NCI-H1436 (cell line): ENCODE measurements around the gene G3BP2.
A peak's percentile ranks its signal among the peaks of the same experiment; 100 is the strongest.

ENCODE experiments used
- DNase-seq: peaks from one replicate; lab custom pipeline; 2025; lab: John Stamatoyannopoulos, UW

Gene G3BP2

DNA sequence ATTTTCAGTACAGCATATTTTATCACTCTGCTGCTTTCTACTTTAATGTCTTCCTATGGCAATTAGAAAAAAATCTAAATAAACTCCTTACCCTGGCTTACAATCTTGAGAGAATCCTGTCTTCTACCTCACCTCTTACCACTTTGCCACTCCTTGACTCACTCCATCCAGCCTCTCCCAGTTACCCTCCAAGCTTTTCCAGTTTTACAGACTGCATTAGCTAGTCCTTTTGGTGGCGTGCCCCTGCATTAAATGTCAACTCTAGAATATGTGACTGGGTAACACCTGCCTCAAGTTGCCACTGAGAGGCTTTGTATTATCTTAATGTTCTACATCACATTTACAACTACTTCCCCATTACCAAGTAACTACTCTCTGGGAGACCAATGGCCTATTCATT, 35.4 kb downstream of the G3BP2 start:
- no peak for DNase-seq

DNA sequence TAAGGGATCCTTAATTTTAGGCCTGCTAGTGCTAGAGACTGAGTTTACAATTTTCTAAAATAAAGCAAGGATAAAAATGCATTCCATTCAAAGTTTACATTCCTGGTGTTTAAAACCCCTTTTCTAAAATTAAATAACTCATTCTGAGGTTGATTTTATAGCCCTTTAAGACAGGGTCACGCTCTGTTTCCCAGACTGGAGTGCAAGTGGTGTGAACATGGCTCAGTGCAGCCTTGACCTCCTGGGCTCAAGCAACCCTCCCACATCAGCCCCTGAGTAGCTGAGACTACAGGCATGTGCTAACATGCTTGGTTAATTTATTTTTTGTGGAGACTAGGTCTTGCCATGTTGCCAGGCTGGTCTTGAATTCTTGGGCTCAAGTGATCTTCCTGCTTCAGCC, 36.0 kb downstream of the G3BP2 start:
- no peak for DNase-seq

DNA sequence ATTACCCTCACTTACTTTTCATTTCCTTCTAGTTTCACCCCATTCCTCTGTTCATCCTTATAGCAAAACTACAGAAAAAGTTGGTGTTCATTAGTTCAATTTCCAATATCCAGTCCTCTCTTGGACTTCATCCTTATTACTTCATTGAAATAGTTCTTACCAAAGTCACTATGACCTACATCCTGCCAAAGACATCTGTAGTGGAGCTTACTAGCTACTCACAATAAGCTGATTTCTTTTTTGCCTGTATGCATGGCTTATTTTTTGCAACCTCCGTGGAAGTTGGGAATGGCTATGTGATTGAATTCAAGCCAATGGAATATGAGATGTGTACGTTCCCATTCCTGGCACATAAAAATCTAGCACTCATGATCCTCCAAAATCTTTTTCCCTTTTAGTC, 38.3 kb downstream of the G3BP2 start:
- DNase-seq = no peak

DNA sequence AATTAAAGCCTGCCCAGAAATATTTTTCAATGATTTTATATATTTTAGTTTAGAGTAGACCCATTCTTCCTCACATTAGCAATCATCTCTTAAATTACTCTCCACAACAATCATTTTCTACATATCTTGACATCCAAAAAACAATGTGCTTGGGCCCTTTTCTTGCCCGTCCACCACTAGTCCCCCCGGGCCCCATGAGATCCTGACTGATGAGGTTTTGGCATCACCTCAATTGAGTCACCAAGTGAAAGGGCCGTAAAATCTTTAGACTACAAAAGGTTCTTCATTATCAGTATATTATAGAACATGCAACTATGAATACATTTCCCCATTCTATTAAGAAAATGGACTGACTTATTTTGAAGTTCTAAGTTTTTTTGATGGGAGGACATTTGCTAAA, 38.9 kb downstream of the G3BP2 start:
- no peak for DNase-seq

DNA sequence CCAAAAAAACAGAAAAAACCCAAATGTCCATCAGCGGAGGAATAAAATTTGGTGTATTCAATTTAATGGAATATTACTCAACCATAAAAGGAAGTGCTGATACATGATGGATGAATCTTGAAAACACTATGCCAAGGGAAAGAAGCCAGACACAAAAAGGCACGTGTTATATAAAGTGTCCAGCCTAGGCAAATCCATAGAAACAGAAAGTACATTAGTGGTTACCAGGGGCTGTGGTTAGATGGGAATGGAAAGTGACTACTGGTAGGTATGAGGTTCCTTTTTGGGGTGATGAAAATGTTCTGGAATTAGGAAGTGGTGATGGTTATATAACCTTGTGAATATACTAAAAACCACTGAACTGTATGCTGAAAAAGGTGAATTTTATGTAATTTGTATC, 39.4 kb downstream of the G3BP2 start:
- no peak for DNase-seq

DNA sequence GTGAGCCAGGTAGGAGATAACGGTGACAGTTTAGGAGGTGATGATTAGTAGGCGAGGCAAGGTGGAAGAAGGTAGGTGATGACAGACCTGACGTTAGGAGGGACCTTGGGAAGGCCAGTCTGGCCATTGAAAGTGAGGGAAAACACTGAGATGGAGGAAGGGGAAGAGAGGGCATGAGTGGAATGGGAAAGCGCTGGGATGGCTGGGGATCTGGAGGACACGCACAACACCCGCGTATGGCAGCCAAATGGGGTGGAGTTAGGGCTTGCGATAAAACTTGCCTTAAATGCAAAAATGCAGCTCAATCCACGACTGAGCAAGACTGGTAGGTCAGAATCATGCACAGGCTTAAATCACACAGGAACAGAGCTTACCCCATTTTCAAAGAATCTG, 42.3 kb downstream of the G3BP2 start:
- DNase-seq = no peak

DNA sequence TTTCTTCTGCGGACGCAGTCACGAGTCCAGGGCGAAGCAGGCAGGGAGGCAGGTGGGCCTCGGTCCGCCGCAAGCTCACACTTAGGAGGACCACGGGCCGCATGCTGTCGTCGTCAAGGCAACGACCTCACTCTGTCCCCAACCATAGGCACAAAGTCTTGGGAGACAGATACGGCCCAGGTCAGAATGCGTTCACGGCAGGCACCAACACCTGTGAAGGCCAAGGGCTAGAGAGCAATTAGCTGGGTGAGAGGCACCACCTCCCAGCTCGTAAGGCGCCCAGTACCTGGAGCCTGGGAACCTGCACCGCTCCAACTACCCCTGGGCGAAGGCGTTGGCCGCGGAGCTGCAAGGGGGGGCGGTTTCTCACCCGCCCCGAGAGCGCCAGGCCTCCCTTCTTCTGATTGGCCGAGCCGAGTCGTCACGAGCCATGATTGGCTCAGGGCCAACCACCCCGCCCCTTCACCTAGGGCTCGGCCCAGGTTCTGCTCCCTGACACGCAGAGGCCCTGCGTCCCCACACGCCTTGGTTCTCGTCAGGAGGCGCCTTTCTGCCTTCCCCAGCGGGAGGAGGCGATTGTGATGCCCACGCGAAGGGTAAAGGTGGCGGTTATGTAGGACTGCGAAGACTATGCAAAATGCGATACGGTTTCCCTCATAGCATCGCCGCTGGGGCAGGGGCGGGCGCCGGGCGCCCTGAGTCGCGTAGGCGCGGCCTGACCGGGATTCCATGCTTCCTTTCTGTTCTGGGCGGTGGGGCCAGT, 42.9 kb downstream of the G3BP2 start, which contains the start of gene CDKL2:
Gene CDKL2, minus strand, starts transcription at position 355 of the 763 bp plus-strand sequence. CDS start 4,540 bp downstream, outside the sequence.
- peak; percentile 70 for DNase-seq

DNA sequence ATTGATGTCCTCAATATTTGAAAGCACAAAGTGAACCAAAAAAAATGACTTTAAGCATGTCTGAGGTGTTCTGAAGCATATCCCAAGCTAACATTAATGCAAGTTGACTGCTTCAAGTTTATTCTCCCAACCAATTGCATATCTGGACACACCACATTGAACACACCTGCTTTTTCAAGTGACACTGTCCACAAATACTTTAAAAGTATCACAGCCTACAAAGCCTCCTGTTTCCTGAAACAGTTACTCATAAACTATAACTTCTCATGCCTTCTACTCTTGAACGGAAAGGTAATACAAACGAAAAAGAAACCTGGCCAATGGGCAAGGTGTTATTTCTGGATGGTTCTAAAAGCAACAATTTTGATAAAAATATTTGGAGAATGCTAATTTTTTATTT, 44.0 kb downstream of the G3BP2 start:
- no peak for DNase-seq

DNA sequence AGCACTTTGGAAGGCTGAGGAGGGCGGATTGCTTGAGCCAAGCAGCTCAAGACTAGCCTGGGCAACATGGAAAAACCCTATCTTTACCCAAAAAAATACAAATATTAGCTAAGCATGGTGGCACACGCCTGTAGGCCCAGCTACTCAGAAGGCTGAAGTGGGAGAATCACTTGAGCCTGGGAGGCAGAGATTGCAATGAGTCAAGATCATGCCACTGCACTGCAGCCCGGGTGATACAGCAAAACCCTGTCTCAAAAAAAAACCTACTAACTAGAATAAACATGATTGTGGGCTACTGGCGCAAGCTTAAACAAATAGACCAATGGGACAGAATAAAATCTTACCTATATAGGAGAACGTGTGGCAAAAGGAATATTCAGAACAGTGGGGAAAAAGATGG, 50.2 kb downstream of the G3BP2 start:
- DNase-seq = no peak

DNA sequence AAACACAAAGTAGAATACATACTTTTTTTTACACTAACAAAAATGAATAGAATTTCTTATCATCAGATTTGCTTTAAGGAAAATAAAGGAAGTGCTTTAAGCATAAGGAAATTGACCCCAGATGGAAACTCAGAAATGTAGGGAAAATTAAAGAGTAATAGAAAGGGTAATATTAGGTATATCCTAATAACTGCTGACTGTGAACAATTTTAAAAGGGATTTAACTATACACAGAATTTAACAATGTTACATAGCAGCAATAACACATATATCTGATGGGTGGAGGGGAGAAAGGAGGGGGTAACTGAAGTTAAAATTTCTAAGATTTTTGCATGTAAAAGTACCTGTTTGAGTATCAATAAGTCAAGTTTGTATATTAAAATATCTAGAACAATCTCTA, 51.5 kb downstream of the G3BP2 start:
- DNase-seq = no peak

DNA sequence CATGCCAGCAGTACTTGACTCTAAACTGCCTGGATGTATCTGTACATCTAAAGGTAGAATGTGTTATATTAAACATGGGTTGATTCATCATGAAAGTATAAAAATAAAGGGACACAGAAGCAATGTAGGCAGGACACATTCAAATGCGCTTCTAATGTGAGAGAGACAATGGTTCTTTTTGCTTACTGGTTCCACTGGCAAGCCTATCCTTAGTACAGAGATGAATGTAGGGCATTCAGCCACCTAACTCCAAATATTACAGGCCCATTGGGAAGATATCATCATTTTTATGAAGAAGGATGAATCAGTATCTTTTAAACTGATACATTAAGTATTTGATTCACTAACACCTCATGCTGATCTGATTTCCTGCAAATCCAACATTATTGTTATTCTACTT, 60.9 kb downstream of the G3BP2 start:
- no peak for DNase-seq

DNA sequence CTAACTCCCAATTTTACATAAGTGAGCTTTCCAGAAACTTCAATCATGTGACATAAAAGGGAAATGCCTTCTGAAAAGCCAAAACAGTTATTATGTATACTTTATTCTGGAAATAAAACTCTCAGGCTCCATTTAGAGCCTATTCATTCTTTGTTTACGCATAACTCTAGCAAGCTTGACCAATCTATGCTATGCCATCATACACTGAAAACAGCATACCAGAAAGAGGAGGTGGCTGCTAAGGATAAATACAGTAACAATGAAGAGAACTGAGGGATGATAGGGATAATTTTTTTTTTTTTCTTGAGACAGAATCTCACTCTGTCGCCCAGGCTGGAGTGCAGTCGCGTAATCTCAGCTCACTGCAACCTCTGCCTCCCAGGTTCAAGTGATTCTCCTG, 67.3 kb downstream of the G3BP2 start:
- no peak for DNase-seq

DNA sequence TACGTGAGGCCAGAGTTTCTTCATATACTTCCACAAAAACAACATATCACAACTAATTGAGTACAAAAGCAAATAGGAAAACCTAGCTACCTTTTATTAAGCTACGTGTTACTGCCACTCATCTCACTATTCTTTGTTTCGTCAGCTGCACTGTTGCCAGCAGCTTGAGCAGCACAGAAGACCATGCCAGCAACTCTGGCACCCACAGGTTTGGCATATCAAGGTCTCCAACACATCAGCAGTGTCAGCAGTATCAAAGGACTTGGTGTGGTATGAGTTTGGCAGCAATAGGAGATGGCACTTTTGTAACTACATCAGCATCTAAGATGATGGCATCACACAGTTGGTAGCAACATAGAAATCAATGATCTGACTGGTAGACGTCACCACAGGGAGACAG, 73.6 kb downstream of the G3BP2 start:
- no peak for DNase-seq

DNA sequence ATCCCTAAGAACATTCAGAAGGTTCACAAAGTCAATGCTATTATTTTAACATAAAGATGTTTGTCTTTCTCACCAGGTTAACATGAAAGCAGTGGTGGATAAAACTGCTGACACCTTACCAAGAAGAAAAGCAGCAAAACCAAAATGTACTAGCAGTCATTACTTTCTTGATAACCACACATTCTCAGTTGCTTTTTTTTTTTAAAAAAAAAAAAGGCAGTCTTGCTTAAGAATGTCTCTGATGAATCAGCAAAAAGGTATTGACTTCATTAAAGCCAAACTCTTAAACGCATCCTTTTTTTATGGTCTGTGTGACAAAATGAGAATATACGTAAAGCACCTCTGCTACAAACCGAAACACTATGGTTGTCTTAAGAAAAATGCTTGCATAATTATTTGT, 74.8 kb downstream of the G3BP2 start:
- no peak for DNase-seq

DNA sequence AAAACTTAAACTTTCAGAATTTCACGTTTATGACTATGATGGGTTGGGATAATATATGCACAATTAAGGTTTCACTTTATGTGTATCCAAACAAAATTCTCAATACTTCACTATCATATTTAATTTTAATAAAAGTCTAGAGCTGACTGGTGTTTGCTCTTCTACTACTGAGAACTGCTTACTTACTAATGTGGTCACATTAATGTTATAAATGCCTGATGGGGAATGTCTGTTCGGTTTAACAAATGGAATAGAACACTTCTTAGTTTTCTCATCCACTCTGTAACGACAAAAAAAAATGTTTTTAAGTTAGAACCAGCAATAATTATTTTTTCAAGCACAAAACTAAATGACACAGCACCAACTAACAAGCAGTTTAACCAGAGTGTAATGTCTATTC, 77.2 kb downstream of the G3BP2 start:
- no peak for DNase-seq

DNA sequence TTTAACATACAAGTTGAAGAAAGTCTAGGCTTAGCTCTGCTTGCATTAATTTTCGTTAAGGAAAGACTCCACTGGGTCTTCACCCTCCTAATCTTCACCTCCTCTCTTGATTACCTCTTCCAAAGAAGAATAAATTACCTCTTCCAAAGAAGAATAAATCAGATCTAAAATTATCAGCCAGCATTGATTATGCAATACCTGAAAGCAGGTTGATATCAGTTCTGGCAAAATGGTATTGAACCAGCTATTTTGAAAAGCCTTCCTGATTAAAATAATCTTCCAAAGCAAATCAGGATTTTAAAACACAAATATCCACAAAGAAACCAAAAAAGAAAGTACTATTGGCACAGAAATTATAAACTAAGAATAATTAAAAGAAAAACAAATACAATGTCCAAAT, 79.8 kb downstream of the G3BP2 start:
- DNase-seq = no peak
